Hepatocyte (in vitro differentiated cells): ENCODE data around the gene SOBP.

Experiments used
- CTCF ChIP-seq: fragments of 200-600 bp; sonication (generic); IDR thresholded peaks from 2 replicates; pipeline ENCODE4 v1.5.1; 2016; ENCODE audit warnings: antibody characterized with exemption, mild to moderate bottlenecking; ENCODE audit not compliant: poor library complexity
- EZH2 ChIP-seq: fragments of 200-600 bp; sonication (generic); IDR thresholded peaks from 2 replicates; pipeline ENCODE4 v1.6.1; 2016; ENCODE audit warnings: antibody characterized with exemption, mild to moderate bottlenecking, borderline replicate concordance
- EZH2phosphoT487 ChIP-seq: fragments of 200-600 bp; sonication (generic); IDR thresholded peaks from one replicate; pipeline ENCODE4 v1.6.1; 2018; ENCODE audit warnings: antibody characterized with exemption, mild to moderate bottlenecking, low read depth, moderate library complexity; ENCODE audit not compliant: unreplicated experiment, severe bottlenecking

- TF ChIP-seq EZH2 (no peak), CTCF (no peak), EZH2phosphoT487 (no peak)
Observed at GRCh38 chr6:107517274-107517673, 27.4 kb downstream of the SOBP start.
